Spinal cord (tissue), 10 donors: ENCODE results near the gene CDHR4. TPM values are rescaled to one million over a fixed set of nuclear protein-coding genes. Genes with fewer than 3 reads are reported as not detected.
"Not testable (repeated sequence)": the region's sequence is repeated elsewhere in the genome, so short reads cannot be mapped to it uniquely, and the experiment has no call there.

ENCODE experiments used
- DNase-seq, 6 donors: peaks; one replicate each; pipeline versions ENCODE4 v3.0.0 to v3.0.0-alpha.2; 2013 to 2015; ENCODE audit warnings: low spot score in 6 of 6, low read depth in 4 of 6
- H3K27ac ChIP-seq: one replicate; pipeline ENCODE4 v1.5.1; 2013; ENCODE audit warnings: low read depth, low read length, control low read depth
- H3K27me3 ChIP-seq: one replicate; pipeline ENCODE4 v1.6.1; 2013; ENCODE audit warnings: low read length; ENCODE audit not compliant: control insufficient read depth, insufficient read depth
- H3K36me3 ChIP-seq: one replicate; pipeline ENCODE4 v1.6.1; 2013; ENCODE audit warnings: low read length; ENCODE audit not compliant: control insufficient read depth, insufficient read depth
- H3K4me1 ChIP-seq: one replicate; pipeline ENCODE4 v1.6.1; 2013; ENCODE audit warnings: low read length; ENCODE audit not compliant: control insufficient read depth, insufficient read depth
- H3K4me3 ChIP-seq: one replicate; pipeline ENCODE4 v1.5.1; 2013; ENCODE audit warnings: low read depth, low read length, control low read depth
- H3K9me3 ChIP-seq: one replicate; pipeline ENCODE4 v1.6.1; 2013; ENCODE audit warnings: low read length; ENCODE audit not compliant: control insufficient read depth, insufficient read depth
- WGBS: methylation state at CpG from one replicate; pipeline ENCODE4 v1.1.5; 2013; ENCODE audit warnings: missing lambda C conversion rate; ENCODE audit not compliant: insufficient coverage; 5-methylcytosine and 5-hydroxymethylcytosine counted together
- polyA plus RNA-seq, 2 donors: library from polyadenylated mRNA; unstranded; fragments of 120-200 nt; gene quantifications; one replicate each; pipeline ENCODE4 v1.2.1, GENCODE V29; 2013; ENCODE audit not compliant: insufficient read length in 2 of 2
- total RNA-seq, 2 donors: library from RNA; depleted of rRNA in 1 of 2; stranded (reverse); fragments of 120-200 nt in 1 of 2; fragments of >200 nt in 1 of 2; gene quantifications; one replicate each; pipeline versions ENCODE4 v1.2.3 to v1.2.4, GENCODE V29; 2013 to 2014
- donor health status: healthy.

CDHR4 gene
- total and polyA plus RNA-seq, 4 donors, result 0.10 to 0.59 (median 0.37) TPM

DNA sequence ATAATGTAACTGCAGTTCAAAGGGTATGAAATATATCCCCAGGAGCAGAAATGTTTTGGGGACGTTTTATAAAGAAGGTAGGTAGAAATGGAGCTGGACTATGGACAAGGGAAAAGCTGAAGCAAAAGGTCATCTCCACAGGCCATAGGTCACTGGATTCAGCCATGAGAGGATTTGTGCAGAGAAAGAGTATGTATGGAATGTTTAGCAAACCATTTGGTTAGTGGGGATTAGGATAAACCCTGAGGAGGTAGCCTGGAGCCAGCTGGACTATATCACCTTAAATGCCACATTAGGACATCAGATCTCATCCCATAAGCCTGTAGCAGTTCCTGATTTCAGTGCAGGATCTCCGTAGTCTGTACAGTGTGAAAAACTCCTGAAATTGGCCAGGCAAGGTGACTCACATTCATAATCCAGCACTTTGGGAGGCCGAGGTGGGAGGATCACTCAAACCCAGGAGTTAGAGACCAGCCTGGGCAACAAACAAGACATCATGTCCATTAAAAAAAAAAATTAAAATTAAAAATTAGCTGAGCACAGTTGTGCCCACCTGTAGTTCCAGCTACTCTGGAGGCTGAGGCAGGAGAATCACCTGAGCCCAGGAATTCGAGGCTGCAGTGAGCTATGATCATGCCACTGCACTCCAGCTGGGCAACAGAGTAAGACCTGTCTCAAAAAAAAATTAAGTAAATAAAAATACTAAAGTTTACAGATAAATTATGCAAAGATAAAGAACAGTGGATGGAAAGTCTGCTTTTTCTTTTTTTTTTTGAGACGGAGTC lies 18.1 kb downstream of the CDHR4 start:
- 88% methylated on average over 2 of the region's 5 CpGs for WGBS
- Histone ChIP-seq H3K36me3 (peaks cover 57% of the 10 kb centered on the region), H3K27me3 (no peaks in the 10 kb centered on the region), H3K27ac (no peak overlapping the region), H3K9me3 (no peaks in the 10 kb centered on the region), H3K4me3 (no peak overlapping the region), H3K4me1 (peaks cover 29% of the 10 kb centered on the region)
- no peak for DNase-seq

- Histone ChIP-seq H3K4me1 (peaks cover 31% of the 10 kb centered on the region), H3K36me3 (peaks cover 60% of the 10 kb centered on the region), H3K27ac (peak overlapping the region; percentile 6)
- not testable (repeated sequence) for H3K4me3 ChIP-seq, H3K9me3 ChIP-seq, H3K27me3 ChIP-seq, DNase-seq
- 93% methylated on average over 2 of the region's 9 CpGs for WGBS
Measured at GRCh38 chr3:49780975-49781365, 18.7 kb downstream of the CDHR4 start.

- WGBS, result 65% methylated on average over 2 of the region's 4 CpGs
- Histone ChIP-seq H3K36me3 (peaks cover 63% of the 10 kb centered on the region), H3K27me3 (no peaks in the 10 kb centered on the region), H3K27ac (peak overlapping the region; percentile 6), H3K4me1 (peaks cover 31% of the 10 kb centered on the region), H3K4me3 (no peak overlapping the region), H3K9me3 (no peaks in the 10 kb centered on the region)
- DNase-seq, result peak in 1 of 6 donors; percentile 26
Measured at GRCh38 chr3:49780080-49780974, 19.3 kb downstream of the CDHR4 start.

- Histone ChIP-seq H3K27ac (no peak overlapping the region), H3K4me3 (no peak overlapping the region), H3K27me3 (no peaks in the 10 kb centered on the region), H3K9me3 (no peaks in the 10 kb centered on the region), H3K4me1 (peaks cover 25% of the 10 kb centered on the region), H3K36me3 (peaks cover 57% of the 10 kb centered on the region)
- 100% methylated on average over 1 of the region's 5 CpGs for WGBS
- DNase-seq, result no peak
Measured at GRCh38 chr3:49779358-49780079, 20.2 kb downstream of the CDHR4 start.

DNA sequence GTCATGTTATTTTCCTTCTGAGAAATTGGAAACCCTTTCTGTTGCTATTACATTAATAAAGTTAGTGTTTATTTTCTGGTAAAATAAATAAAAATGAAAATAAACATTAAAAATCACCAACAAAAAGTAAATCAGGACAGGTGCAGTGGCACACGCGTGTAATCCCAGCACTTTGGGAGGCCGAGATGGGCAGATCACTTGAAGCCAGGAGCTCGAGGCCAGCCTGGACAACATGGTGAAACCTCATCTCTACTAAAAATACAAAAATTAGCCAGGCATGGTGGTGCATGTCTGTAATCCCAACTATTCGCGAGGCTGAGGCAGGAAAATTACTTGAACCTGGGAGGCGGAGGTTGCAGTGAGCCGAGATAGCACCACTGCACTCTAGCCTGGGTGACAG lies 23.6 kb downstream of the CDHR4 start:
- H3K36me3 ChIP-seq, result peaks cover 33% of the 10 kb centered on the region
- DNase-seq, H3K27me3 ChIP-seq, H3K9me3 ChIP-seq, H3K27ac ChIP-seq, H3K4me3 ChIP-seq: not testable (repeated sequence)
- H3K4me1 ChIP-seq, result peaks cover 15% of the 10 kb centered on the region
- 100% methylated on average over 6 of the region's 8 CpGs for WGBS

DNA sequence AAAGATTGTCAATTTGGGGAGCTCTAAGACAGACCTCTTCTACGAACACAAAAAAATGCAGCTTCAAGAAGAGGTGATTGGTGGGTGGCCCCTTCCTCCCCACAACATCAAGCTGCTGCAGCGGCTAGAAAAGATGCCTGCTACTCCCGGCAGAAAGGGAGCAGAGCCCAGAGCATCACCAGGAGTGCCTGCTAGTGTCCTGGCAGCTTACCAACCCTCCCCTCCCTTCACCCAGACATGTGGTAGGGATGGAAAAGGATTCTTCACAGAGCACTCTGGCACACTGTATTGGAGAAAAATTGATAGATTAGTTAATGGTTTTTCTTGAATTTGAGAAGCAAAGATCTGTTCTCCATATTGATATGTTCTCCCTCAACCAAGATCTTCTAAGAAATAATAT lies 24.1 kb downstream of the CDHR4 start:
- Histone ChIP-seq H3K9me3 (no peaks in the 10 kb centered on the region), H3K27ac (no peak overlapping the region), H3K27me3 (no peaks in the 10 kb centered on the region), H3K4me1 (peaks cover 10% of the 10 kb centered on the region), H3K4me3 (no peak overlapping the region), H3K36me3 (peaks cover 31% of the 10 kb centered on the region)
- 0% methylated on average over 1 of the region's 3 CpGs for WGBS
- peak in 2 of 6 donors; percentile 63 to 72 for DNase-seq

DNA sequence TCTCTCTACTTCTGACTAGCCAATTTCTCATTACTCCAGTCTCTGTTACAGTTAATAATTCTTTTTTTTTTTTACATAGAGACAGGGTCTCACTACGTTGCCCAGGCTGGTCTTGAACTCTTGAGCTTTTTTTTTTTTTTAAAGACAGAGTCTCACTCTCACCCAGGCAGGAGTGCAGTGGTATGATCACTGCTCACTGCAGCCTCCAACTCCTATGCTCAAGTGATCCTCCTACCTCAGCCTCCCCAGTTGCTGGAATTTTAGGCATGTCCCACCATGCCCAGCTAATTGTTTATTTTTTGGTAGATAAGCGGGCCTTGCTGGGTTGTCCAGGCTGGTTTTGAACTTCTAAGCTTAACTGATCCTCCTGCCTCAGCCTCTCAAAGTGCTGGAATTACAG lies 27.0 kb downstream of the CDHR4 start:
- Histone ChIP-seq H3K4me1 (peaks cover 7% of the 10 kb centered on the region), H3K36me3 (peaks cover 19% of the 10 kb centered on the region), H3K9me3 (no peaks in the 10 kb centered on the region), H3K27me3 (no peaks in the 10 kb centered on the region), H3K4me3 (no peak overlapping the region), H3K27ac (no peak overlapping the region)
- WGBS, result 100% methylated on average over 2 of the region's 2 CpGs
- no peak for DNase-seq

DNA sequence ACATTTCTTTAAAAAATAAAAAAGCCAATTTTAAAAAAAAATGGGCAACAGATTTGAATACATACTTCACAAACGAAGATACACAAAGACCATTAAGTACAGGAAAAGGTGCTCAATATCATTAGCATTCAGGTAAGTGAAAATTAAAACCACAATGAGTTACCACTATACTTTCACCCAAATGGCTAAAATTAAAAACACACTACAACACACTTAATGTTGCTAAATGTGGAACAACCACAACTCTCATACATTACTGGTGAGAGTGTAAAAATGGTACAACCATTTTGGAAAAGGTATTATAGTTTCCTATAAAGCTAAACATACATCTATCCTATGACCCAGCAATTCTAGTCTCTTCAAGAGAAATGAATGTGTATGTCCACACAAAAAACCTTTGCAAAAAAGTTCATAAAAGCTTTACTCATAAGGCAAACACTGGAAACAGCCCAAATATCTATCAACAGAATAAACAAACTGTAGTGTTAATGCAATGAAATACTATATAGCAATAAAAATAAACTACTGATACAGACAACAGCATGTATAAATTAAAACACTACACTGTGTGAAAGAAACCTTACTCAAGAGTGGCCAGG lies 28.2 kb downstream of the CDHR4 start:
- Histone ChIP-seq H3K36me3 (peaks cover 11% of the 10 kb centered on the region), H3K4me1 (peaks cover 7% of the 10 kb centered on the region), H3K9me3 (no peaks in the 10 kb centered on the region), H3K4me3 (no peak overlapping the region), H3K27me3 (no peaks in the 10 kb centered on the region), H3K27ac (no peak overlapping the region)
- DNase-seq, result no peak
- no CpG with 5 or more reads among the region's 1 CpG for WGBS

DNA sequence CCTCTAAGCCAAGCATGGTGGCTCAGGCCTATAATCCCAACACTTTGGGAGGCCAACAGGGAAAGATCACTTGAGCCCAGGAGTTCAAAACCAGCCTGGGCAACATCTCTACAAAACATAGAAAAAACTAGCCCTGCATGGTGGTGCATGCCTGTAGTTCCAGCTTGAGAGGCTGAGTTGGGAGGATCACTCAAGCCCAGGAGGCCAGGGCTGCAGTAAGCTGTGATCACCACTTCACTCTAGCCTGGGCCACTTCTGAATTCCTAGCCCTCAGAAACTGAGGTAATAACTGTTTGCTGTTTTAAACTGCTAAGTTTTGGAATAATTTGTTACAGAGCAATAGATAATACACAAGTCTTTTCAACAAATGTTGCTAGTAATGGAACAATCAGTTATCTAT lies 29.7 kb downstream of the CDHR4 start:
- H3K27me3 ChIP-seq, result no peaks in the 10 kb centered on the region
- peaks cover 7% of the 10 kb centered on the region for H3K36me3 ChIP-seq
- H3K27ac ChIP-seq, result no peak overlapping the region
- no peak for DNase-seq
- no peaks in the 10 kb centered on the region for H3K4me1 ChIP-seq
- no peak overlapping the region for H3K4me3 ChIP-seq
- H3K9me3 ChIP-seq, result no peaks in the 10 kb centered on the region
